GM12878 (cell line): Measurements from ENCODE around the gene PLVAP. TPM values are rescaled to one million over a fixed set of nuclear protein-coding genes. Genes with fewer than 3 reads are reported as not detected.

Source experiments
- ATAC-seq: fragments of 200-7000 bp; cut with Tn5 transposase; 3 replicates; pipeline ENCODE4 v1.9.1; 2020; ENCODE audit warnings: mild to moderate bottlenecking, moderate library complexity
- BruUV-seq: library from RNA; stranded (reverse); fragments of 400-500 nt; replicated peaks from 2 replicates; lab custom pipeline; 2021; lab: Mats Ljungman, UMichigan
- CTCF ChIA-PET: fragments of 300-600 bp; sonication (Branson Sonifier 250); formaldehyde crosslinking; extraction: SDS; loops from one replicate; lab custom pipeline; 2021; ENCODE audit warnings: inconsistent platforms; lab: Yijun Ruan, JAX
- POLR2A ChIA-PET: fragments of 350-600 bp; formaldehyde crosslinking; extraction: SDS; loops from one replicate; lab custom pipeline; 2021; ENCODE audit warnings: inconsistent platforms; lab: Charles Lee
- RAD21 ChIA-PET: fragments of 300-600 bp; sonication (Branson Sonifier 250); formaldehyde crosslinking; loops from one replicate; lab custom pipeline; 2023; ENCODE audit warnings: antibody characterized with exemption; ENCODE audit not compliant: unreplicated experiment; lab: Charles Lee
- SMC1A ChIA-PET: fragments of 300-600 bp; sonication (Branson Sonifier 250); formaldehyde crosslinking; loops from one replicate; lab custom pipeline; 2023; ENCODE audit not compliant: unreplicated experiment, uncharacterized antibody; lab: Charles Lee
- DNase-seq: peaks from one replicate; pipeline ENCODE4 v3.0.0-alpha.2; 2011; ENCODE audit warnings: low read depth, low spot score
- FAIRE-seq: peaks from 3 replicates; lab custom pipeline; 2011; peaks lifted over from hg19 to GRCh38; lab: Jason Lieb, UNC
- H2AFZ ChIP-seq: 2 replicates; pipeline ENCODE4 v1.6.0; 2011; ENCODE audit warnings: low read depth, low read length, control low read depth; ENCODE audit not compliant: control insufficient read depth
- H3K27ac ChIP-seq: 2 replicates; pipeline ENCODE4 v1.5.1; 2011; ENCODE audit warnings: control low read depth; ENCODE audit not compliant: control insufficient read depth, insufficient read depth
- H3K27me3 ChIP-seq, 2 experiments: replicated peaks in 1 of 2; 2 replicates each; pipeline versions ENCODE4 v1.6.0 to v1.6.1; 2011; ENCODE audit warnings: low read length in 1 of 2; ENCODE audit not compliant: control insufficient read depth in 2 of 2, insufficient read depth in 2 of 2
- H3K36me3 ChIP-seq, 2 experiments: 2 replicates each; pipeline ENCODE4 v1.5.1; 2011; ENCODE audit warnings: low read length in 1 of 2; ENCODE audit not compliant: control insufficient read depth in 2 of 2, insufficient read depth in 2 of 2
- H3K4me1 ChIP-seq: 2 replicates; pipeline ENCODE4 v1.6.1; 2011; ENCODE audit warnings: mild to moderate bottlenecking, low read length, moderate library complexity, mixed read lengths; ENCODE audit not compliant: control insufficient read depth, insufficient read depth
- H3K4me2 ChIP-seq: 2 replicates; pipeline ENCODE4 v1.6.0; 2011; ENCODE audit warnings: control low read depth; ENCODE audit not compliant: control insufficient read depth, insufficient read depth
- H3K4me3 ChIP-seq: fragments of 200-600 bp; sonication (generic); 2 replicates; pipeline ENCODE4 v1.5.1; 2016
- H3K79me2 ChIP-seq: 2 replicates; pipeline ENCODE4 v1.6.0; 2011; ENCODE audit warnings: low read length; ENCODE audit not compliant: control insufficient read depth, insufficient read depth
- H3K9ac ChIP-seq: 2 replicates; pipeline ENCODE4 v1.8.0; 2011; ENCODE audit warnings: low read length, control low read depth, mixed read lengths; ENCODE audit not compliant: control insufficient read depth, insufficient read depth
- H3K9me3 ChIP-seq: replicated peaks from 3 replicates; pipeline ENCODE4 v1.5.1; 2011; ENCODE audit warnings: mild to moderate bottlenecking, low read length; ENCODE audit not compliant: control insufficient read depth, insufficient read depth
- H4K20me1 ChIP-seq: 2 replicates; pipeline ENCODE4 v1.6.0; 2011; ENCODE audit not compliant: control insufficient read depth, insufficient read depth
- ATF3 ChIP-seq: IDR thresholded peaks from 2 replicates; pipeline ENCODE4 v1.6.1; 2011; ENCODE audit warnings: low read depth, mild to moderate bottlenecking, low read length, moderate library complexity, borderline replicate concordance; ENCODE audit errors: extremely low read depth
- IKZF2 ChIP-seq, 2 experiments: fragments of 450-650 bp; IDR thresholded peaks; 2 replicates each; pipeline ENCODE4 v1.6.1; 2017; ENCODE audit warnings: mild to moderate bottlenecking in 2 of 2, moderate library complexity in 2 of 2
- LARP7 ChIP-seq: fragments of 450-650 bp; IDR thresholded peaks from 2 replicates; pipeline ENCODE4 v1.6.1; 2017; ENCODE audit warnings: mild to moderate bottlenecking
- NFXL1 ChIP-seq: fragments of 450-650 bp; IDR thresholded peaks from 2 replicates; pipeline ENCODE4 v1.6.1; 2017; ENCODE audit warnings: antibody characterized with exemption, mild to moderate bottlenecking, borderline replicate concordance
- NKRF ChIP-seq: fragments of 450-650 bp; conservative IDR thresholded peaks from 2 replicates; pipeline ENCODE4 v1.6.1; 2017; ENCODE audit warnings: mild to moderate bottlenecking, moderate library complexity
- POLR2A ChIP-seq: IDR thresholded peaks from 2 replicates; pipeline ENCODE4 v1.6.1; 2011; ENCODE audit warnings: low read depth, mild to moderate bottlenecking, low read length
- SIX5 ChIP-seq: IDR thresholded peaks from 2 replicates; pipeline ENCODE4 v1.6.1; 2011; ENCODE audit warnings: mild to moderate bottlenecking, low read depth, low read length, moderate library complexity; ENCODE audit not compliant: severe bottlenecking
- WGBS: methylation state at CpG from one replicate; pipeline ENCODE4 v1.1.6; 2016; ENCODE audit warnings: low lambda C conversion rate; ENCODE audit not compliant: insufficient replicate concordance, insufficient coverage; ENCODE audit errors: missing lambda C conversion rate; 5-methylcytosine and 5-hydroxymethylcytosine counted together
- in situ Hi-C: fragments of 300-500 bp; cut with MboI; formaldehyde crosslinking; loops from 9 replicates; pipeline ENCODE4 v1.14.3; 2018; ENCODE audit warnings: mixed read lengths
- intact Hi-C: fragments of 100-400 bp; cut with micrococcal nuclease; formaldehyde crosslinking; loops from one replicate; pipeline ENCODE4 v1.14.2; 2022; ENCODE audit not compliant: unreplicated experiment
- polyA plus RNA-seq, 11 experiments: library from polyadenylated mRNA; depleted of rRNA in 4 of 11; unstranded in 6 of 11; stranded (reverse) in 5 of 11; fragments of >200 nt; fragmentation: Nextera tagmentation in 4 of 11; fragmentation: Illumina TruSeq in 1 of 11; extraction: Ambion mirVana in 4 of 11; extraction: Trizol in 1 of 11; gene quantifications; 1 replicate in 1 of 11; 2 replicates in 10 of 11; pipeline versions ENCODE4 v1.2.1 to v1.2.3, GENCODE V29; 2011 to 2016; ENCODE audit warnings: inconsistent platforms in 2 of 11, missing spikeins in 2 of 11, low read depth in 1 of 11
- total RNA-seq, 4 experiments: library from RNA; depleted of rRNA in 3 of 4; stranded (reverse); fragments of >200 nt in 3 of 4; fragmentation: Illumina TruSeq in 1 of 4; extraction: Trizol in 1 of 4; gene quantifications; 2 replicates each; pipeline versions ENCODE4 v1.2.1 to v1.2.3, GENCODE V29; 2013 to 2021

Gene PLVAP
- total and polyA plus RNA-seq, 10 of the 15 experiments (the other 5 are each of a cell fraction or from before 2014, with no cell fraction given) = 0.03 to 0.54 (median 0.06) TPM; not detected in 4

GRCh38 chr19:17394891-17395415 is 17.8 kb upstream of the PLVAP start (continued):
- peak; percentile 94 for TF ChIP-seq NFXL1
- TF ChIP-seq NKRF = 0 out of 2 replicates have a peak, but pooled peaks have one; percentile 24
- peak; percentile 13 to 30; a peak in 2 of 4 replicates for TF ChIP-seq IKZF2 (IDR thresholded peaks at IDR 0.05)
- peak; percentile 46; the same call in 1 of the 2 replicates for TF ChIP-seq LARP7
- no peak for TF ChIP-seq ATF3

DNA sequence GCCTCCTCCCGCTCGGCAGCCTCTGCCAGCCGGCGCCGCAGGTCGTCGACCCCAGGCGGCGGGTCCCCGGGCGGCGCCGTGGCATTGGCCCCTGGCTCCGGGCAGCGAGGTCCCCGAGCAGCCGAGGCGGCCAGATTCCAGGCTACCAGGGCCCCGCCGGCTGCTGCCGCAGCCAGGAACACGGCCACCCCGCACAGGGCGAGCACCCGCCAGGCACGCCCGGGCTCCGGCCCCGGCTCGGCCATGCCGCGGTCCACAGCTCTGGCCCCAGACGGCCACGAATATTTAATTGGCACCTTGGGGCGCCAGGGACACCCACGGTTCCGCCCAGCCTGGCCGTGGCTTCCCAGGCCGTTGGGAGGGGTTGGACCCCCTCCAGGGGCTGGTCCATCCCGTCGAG is 16.8 kb upstream of the PLVAP start, which contains the start of gene CCDC194:
Gene CCDC194 (minus strand): TSS at position 283 of the 400 bp plus-strand sequence. CDS start 38 bp downstream, at position 245.
- intact Hi-C loops = no loop called here

More for the DNA sequence above, 16.8 kb upstream of the PLVAP start, which contains the start of gene CCDC194:
- CTCF ChIA-PET = interaction anchor here (0.8 to 4.0 kb wide), 7 partner anchors 8 to 90 kb away, joined by 3 to 36 read pairs (median 7); no protein-coding TSS in a partner anchor
- TF ChIP-seq SIX5 = no peak
- peak; percentile 61 for TF ChIP-seq POLR2A
- TF ChIP-seq, all 136 proteins: peak for 1
- Histone ChIP-seq H3K9ac (no peak within 1 kb of the TSS), H3K79me2 (no peaks in the 10 kb centered on the region), H3K36me3 (peaks cover 3 to 5% of the 10 kb centered on the region in 2 experiments; a peak in 2 of 4 replicates), H3K27ac (no peak within 1 kb of the TSS), H3K27me3 (peaks cover 2 to 3% of the 10 kb centered on the region in 2 experiments; a peak in 3 of 4 replicates), H3K9me3 (no peaks in the 10 kb centered on the region; the same call in 1 of the 3 replicates), H3K4me1 (peaks cover 9% of the 10 kb centered on the region), H2AFZ (no peak within 1 kb of the TSS), H3K4me2 (no peak within 1 kb of the TSS), H4K20me1 (no peaks in the 10 kb centered on the region), H3K4me3 (no peak within 1 kb of the TSS)
- ChIA-PET POLR2A (interaction anchor here (0.7 kb wide), 1 partner anchor 205 kb away, joined by 4 read pairs; no protein-coding TSS in a partner anchor), SMC1A (interaction anchor here (0.9 to 1.2 kb wide), 2 partner anchors 22 to 74 kb away, joined by 3 read pairs; no protein-coding TSS in a partner anchor), RAD21 (no interaction called here)
- in situ Hi-C loops = no loop called here
- DNase-seq (no peak), ATAC-seq (no peak), FAIRE-seq (no peak)
- BruUV-seq = no TSS peak
- WGBS = 69% methylated on average over 41 of the region's 41 CpGs
